Panc1 (cell line): ENCODE results near the gene BZW1. TPM values are rescaled to one million over a fixed set of nuclear protein-coding genes. Genes with fewer than 3 reads are reported as not detected.

Experiments
- ATAC-seq: fragments of 200-7000 bp; cut with Tn5 transposase; 2 replicates; pipeline ENCODE4 v1.9.1; 2020; ENCODE audit warnings: mild to moderate bottlenecking, moderate library complexity
- BruUV-seq: library from RNA; stranded (reverse); fragments of 400-500 nt; replicated peaks from 2 replicates; lab custom pipeline; 2021; lab: Mats Ljungman, UMichigan
- CTCF ChIA-PET: fragments of 300-600 bp; sonication (Branson Sonifier 250); formaldehyde crosslinking; loops from one replicate; lab custom pipeline; 2022; ENCODE audit warnings: antibody characterized with exemption; lab: Charles Lee
- POLR2A ChIA-PET: fragments of 300-600 bp; sonication (Branson Sonifier 250); formaldehyde crosslinking; loops from one replicate; lab custom pipeline; 2022; ENCODE audit warnings: antibody characterized with exemption; lab: Charles Lee
- DNase-seq: peaks from one replicate; pipeline ENCODE4 v3.0.0-alpha.2; 2010; ENCODE audit warnings: low read depth, low spot score
- H3K27ac ChIP-seq: 2 replicates; pipeline ENCODE4 v1.5.1; 2011; ENCODE audit warnings: mild to moderate bottlenecking, low read length, inconsistent platforms
- H3K27me3 ChIP-seq: fragments of 200-500 bp; sonication (Bioruptor generic); 2 replicates; pipeline ENCODE4 v1.6.0; 2014; ENCODE audit warnings: low read length, inconsistent platforms; ENCODE audit not compliant: control insufficient read depth, insufficient read depth
- H3K36me3 ChIP-seq: fragments of 200-500 bp; sonication (Bioruptor generic); 2 replicates; pipeline ENCODE4 v1.5.1; 2014; ENCODE audit warnings: inconsistent platforms, mild to moderate bottlenecking, low read length, moderate library complexity; ENCODE audit not compliant: control insufficient read depth, insufficient read depth
- H3K4me1 ChIP-seq: 2 replicates; pipeline ENCODE4 v1.5.1; 2011; ENCODE audit warnings: inconsistent platforms, mild to moderate bottlenecking, low read length, moderate library complexity; ENCODE audit not compliant: control insufficient read depth, insufficient read depth
- H3K4me3 ChIP-seq, 2 experiments: 2 replicates each; pipeline ENCODE4 v1.5.1; 2011 to 2012; ENCODE audit warnings: low read depth in 2 of 2, low read length in 2 of 2, mild to moderate bottlenecking in 2 of 2, inconsistent platforms in 1 of 2, moderate library complexity in 1 of 2
- H3K9me3 ChIP-seq: fragments of 200-500 bp; sonication (Bioruptor generic); 2 replicates; pipeline ENCODE4 v1.5.1; 2014; ENCODE audit warnings: low read depth, mild to moderate bottlenecking, inconsistent platforms, low read length, moderate library complexity; ENCODE audit not compliant: control insufficient read depth, insufficient read depth
- POLR2AphosphoS5 ChIP-seq: IDR thresholded peaks from 2 replicates; pipeline ENCODE4 v1.6.1; 2012; ENCODE audit warnings: mild to moderate bottlenecking, low read depth, low read length, moderate library complexity
- REST ChIP-seq, 2 experiments: IDR thresholded peaks; 2 replicates each; pipeline ENCODE4 v1.6.1; 2011 to 2012; ENCODE audit warnings: low read depth in 2 of 2, control low read depth in 1 of 2, low read length in 1 of 2, mild to moderate bottlenecking in 1 of 2, moderate library complexity in 1 of 2; ENCODE audit not compliant: insufficient read depth in 1 of 2
- SIN3A ChIP-seq: IDR thresholded peaks from 2 replicates; pipeline ENCODE4 v1.6.1; 2012; ENCODE audit warnings: low read depth, mild to moderate bottlenecking, low read length, moderate library complexity, borderline replicate concordance; ENCODE audit not compliant: insufficient read depth
- TCF7L2 ChIP-seq: IDR thresholded peaks from 2 replicates; pipeline ENCODE4 v1.6.1; 2011; ENCODE audit warnings: mild to moderate bottlenecking, low read depth, low read length, inconsistent platforms
- in situ Hi-C: cut with HindIII; loops from 2 replicates; pipeline ENCODE4 v1.10.0; 2016; ENCODE audit warnings: low sequenced_read_pairs, low pct_unique_long_range_greater_than_20kb
- intact Hi-C: fragments of 100-400 bp; cut with micrococcal nuclease; formaldehyde crosslinking; loops from one replicate; pipeline ENCODE4 v1.10.0; 2022; ENCODE audit not compliant: unreplicated experiment
- total RNA-seq: library from RNA; stranded (reverse); gene quantifications from one replicate; pipeline ENCODE4 v1.2.1, GENCODE V29; 2021; ENCODE audit not compliant: unreplicated experiment
- TF ChIP-seq, protein P1 (sequence below): fragments of 450-650 bp; IDR thresholded peaks from 2 replicates; pipeline ENCODE4 v1.5.1; 2017; ENCODE audit warnings: mild to moderate bottlenecking

BZW1 gene
- total RNA-seq, 1 experiment from 2014 or later, result 247 TPM

DNA sequence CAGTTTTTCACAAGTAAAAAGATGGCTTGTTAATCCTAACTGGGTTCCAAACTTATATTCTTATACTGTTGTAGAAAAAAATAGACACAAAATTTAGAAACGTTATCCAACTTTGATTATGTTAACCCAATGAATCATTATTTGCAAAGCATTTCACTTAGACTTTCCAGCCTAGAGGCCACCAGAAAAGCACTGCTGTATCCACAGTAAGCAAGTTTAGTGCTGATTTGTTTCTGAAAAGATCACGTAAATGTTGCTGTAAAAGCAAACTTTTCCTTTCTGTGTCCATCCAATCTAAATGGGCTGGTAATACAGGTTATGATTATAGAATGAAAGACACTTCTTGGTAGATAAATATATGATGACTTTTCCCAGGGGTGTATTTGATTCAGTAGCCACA lies 17.6 kb upstream of the BZW1 start:
- TF ChIP-seq, protein P1, sequence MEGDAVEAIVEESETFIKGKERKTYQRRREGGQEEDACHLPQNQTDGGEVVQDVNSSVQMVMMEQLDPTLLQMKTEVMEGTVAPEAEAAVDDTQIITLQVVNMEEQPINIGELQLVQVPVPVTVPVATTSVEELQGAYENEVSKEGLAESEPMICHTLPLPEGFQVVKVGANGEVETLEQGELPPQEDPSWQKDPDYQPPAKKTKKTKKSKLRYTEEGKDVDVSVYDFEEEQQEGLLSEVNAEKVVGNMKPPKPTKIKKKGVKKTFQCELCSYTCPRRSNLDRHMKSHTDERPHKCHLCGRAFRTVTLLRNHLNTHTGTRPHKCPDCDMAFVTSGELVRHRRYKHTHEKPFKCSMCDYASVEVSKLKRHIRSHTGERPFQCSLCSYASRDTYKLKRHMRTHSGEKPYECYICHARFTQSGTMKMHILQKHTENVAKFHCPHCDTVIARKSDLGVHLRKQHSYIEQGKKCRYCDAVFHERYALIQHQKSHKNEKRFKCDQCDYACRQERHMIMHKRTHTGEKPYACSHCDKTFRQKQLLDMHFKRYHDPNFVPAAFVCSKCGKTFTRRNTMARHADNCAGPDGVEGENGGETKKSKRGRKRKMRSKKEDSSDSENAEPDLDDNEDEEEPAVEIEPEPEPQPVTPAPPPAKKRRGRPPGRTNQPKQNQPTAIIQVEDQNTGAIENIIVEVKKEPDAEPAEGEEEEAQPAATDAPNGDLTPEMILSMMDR, result no peak
- no peak for TF ChIP-seq TCF7L2
- no peak for TF ChIP-seq REST (IDR thresholded peaks at IDR 0.05; ENCODE audit: insufficient read depth in 1 of 2, low read depth in 2 of 2, low read length in 1 of 2)
- TF ChIP-seq SIN3A, result no peak
- no peak for TF ChIP-seq POLR2AphosphoS5
- no peak overlapping the region for H3K4me3 ChIP-seq
- H3K27me3 ChIP-seq, result no peaks in the 10 kb centered on the region
- in situ Hi-C loops (no loop called here), intact Hi-C loops (no loop called here)
- CTCF ChIA-PET, result no interaction called here
- no TSS peak for BruUV-seq
- H3K4me1 ChIP-seq, result no peaks in the 10 kb centered on the region
- ATAC-seq, result no peak
- POLR2A ChIA-PET, result no interaction called here
- no peak for DNase-seq
- no peak overlapping the region for H3K27ac ChIP-seq
- H3K9me3 ChIP-seq, result no peaks in the 10 kb centered on the region
- no peaks in the 10 kb centered on the region for H3K36me3 ChIP-seq

GRCh38 chr2:200795028-200795440 lies 16.7 kb upstream of the BZW1 start:
- H3K4me1 ChIP-seq, result no peaks in the 10 kb centered on the region
- no peaks in the 10 kb centered on the region for H3K36me3 ChIP-seq
- ATAC-seq, result no peak
- no peak overlapping the region for H3K27ac ChIP-seq
- H3K4me3 ChIP-seq, result no peak overlapping the region
- in situ Hi-C loops, result no loop called here
- ChIA-PET CTCF (no interaction called here), POLR2A (no interaction called here)
- BruUV-seq, result no TSS peak
- no peaks in the 10 kb centered on the region for H3K27me3 ChIP-seq
- intact Hi-C loops, result no loop called here
- H3K9me3 ChIP-seq, result no peaks in the 10 kb centered on the region
- TF ChIP-seq POLR2AphosphoS5 (no peak), SIN3A (no peak), REST (IDR thresholded peaks at IDR 0.05; ENCODE audit: insufficient read depth in 1 of 2, low read depth in 2 of 2, low read length in 1 of 2) (no peak), TCF7L2 (no peak)
- TF ChIP-seq, protein P1, result no peak
- DNase-seq, result no peak
